ENCODE measurements around the gene AGAP1.

The AGAP1 gene

DNA sequence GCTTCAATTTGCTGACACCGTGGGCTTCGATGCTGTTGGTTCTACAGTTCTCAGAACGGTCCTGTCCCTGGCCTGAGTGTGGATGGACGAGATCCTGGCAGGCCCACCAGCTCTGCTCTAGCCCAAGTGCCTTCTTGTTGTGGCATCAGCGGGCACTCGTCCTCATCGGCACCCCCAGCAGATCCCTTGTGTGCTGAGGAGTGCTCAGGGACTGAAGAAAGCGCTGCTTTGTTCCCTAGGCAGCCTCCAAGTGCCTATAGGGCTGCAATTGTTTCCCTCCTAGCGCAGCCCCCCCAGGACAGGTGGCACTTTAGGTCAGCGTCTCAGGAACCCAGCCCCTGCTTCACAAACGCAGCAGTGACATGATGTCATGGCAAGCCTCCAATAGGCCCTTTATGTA, 217.7 kb downstream of the AGAP1 start:
- H3K4me3 ChIP-seq (ENCODE audit: low read depth, low read length): no peak overlapping the region
- TF ChIP-seq, protein P1, sequence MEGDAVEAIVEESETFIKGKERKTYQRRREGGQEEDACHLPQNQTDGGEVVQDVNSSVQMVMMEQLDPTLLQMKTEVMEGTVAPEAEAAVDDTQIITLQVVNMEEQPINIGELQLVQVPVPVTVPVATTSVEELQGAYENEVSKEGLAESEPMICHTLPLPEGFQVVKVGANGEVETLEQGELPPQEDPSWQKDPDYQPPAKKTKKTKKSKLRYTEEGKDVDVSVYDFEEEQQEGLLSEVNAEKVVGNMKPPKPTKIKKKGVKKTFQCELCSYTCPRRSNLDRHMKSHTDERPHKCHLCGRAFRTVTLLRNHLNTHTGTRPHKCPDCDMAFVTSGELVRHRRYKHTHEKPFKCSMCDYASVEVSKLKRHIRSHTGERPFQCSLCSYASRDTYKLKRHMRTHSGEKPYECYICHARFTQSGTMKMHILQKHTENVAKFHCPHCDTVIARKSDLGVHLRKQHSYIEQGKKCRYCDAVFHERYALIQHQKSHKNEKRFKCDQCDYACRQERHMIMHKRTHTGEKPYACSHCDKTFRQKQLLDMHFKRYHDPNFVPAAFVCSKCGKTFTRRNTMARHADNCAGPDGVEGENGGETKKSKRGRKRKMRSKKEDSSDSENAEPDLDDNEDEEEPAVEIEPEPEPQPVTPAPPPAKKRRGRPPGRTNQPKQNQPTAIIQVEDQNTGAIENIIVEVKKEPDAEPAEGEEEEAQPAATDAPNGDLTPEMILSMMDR (IDR thresholded peaks at IDR 0.05; ENCODE audit: low read depth, low read length, missing control alignments): no peak
- DNase-seq (ENCODE audit: low read depth): no peak

DNA sequence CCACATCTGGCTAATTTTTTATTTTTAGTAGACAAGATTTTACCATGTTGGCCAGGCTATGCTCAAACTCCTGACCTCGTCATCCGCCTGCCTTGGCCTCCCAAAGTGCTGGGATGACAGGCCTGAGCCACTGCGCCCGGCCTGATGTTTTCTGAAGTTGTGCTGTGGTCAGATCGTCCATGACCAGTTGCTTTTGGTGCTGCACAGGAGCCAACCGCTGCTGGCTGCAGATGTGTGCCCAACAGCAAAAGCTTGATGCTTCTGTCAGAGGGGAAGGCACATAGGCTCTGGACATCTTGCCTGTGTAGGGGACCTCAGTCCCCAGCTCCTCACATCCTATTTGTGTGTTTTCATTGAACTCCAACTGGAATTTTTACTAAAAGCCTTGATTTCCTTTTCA, 218.3 kb downstream of the AGAP1 start:
- no peak overlapping the region for H3K4me3 ChIP-seq (ENCODE audit: low read depth, low read length)
- TF ChIP-seq, protein P1 (IDR thresholded peaks at IDR 0.05; ENCODE audit: low read depth, low read length, missing control alignments): no peak
- DNase-seq (ENCODE audit: low read depth): no peak

DNA sequence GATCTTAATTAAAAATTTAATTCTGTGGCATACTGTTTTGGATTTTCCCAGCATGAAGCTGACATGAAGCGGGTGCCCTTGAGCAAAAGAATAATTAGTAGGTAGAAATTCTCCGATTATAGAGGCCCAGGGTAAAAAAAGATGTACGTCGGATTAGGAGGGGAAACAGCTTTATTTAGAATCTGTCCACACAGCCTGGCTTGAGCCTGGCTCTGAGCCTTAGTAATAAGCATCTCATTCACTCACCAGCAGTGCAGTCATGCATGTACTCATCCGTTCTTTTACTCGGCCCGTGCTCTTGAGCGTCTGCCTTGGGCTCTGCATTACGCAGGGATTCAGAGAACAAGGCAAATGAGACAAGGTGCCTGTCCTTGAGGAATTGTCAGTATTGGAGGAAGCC, 219.3 kb downstream of the AGAP1 start:
- no peak overlapping the region for H3K4me3 ChIP-seq (ENCODE audit: low read depth, low read length)
- TF ChIP-seq, protein P1 (IDR thresholded peaks at IDR 0.05; ENCODE audit: low read depth, low read length, missing control alignments): no peak
- no peak for DNase-seq (ENCODE audit: low read depth)

DNA sequence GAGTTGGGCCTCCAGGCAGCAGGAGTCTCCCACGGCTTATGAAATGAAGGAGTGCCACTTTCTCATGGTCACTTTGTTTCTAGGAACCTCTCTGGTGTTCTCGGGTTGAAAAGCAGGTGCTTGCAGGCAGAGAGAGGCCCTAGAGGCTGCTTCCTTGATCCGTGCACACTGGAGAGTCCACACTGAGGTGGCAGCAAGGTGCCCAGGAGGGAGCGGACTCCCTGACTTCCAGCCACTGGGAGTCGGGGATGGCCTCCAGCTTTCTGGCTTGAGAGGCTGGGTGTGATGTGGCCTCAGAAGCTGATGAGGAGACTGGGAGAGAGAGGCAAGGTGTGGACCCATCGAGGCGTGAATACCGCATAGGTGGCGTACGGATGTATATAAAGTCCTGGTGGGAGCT, 221.8 kb downstream of the AGAP1 start:
- DNase-seq (ENCODE audit: low read depth): no peak
- no peak overlapping the region for H3K4me3 ChIP-seq (ENCODE audit: low read depth, low read length)
- TF ChIP-seq, protein P1 (IDR thresholded peaks at IDR 0.05; ENCODE audit: low read depth, low read length, missing control alignments): no peak

DNA sequence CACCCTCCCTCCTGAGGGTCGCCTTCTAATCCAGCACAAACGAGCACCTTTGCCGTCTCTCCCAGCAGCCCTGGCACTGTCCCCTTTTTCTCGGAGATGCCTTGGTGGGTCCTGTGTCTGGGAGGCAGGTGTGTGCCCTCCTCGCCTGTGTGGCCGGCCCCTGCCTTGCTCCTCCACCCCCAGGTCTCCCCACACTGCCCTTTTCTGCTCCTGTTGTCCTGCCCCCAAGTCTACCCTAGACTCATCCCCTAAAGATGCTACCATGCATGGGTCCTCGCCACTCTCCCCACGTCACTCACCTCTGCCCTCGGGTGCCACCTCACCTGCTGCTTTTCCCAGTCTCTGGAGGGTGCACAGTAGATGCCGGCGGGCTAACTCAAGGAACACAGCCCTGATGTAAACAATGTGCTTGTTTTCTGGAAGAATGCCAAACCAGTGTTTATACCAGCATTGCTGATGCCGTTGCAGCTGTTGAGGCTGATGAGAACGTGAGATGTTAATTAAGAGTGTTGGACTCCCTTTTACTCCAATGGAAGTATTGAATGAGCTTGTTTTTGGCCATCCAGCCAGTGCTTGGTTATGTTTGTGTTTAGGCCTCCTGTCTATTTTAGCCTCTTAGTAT, 223.1 kb downstream of the AGAP1 start:
- TF ChIP-seq, protein P1 (IDR thresholded peaks at IDR 0.05; ENCODE audit: low read depth, low read length, missing control alignments): no peak
- DNase-seq (ENCODE audit: low read depth): no peak

DNA sequence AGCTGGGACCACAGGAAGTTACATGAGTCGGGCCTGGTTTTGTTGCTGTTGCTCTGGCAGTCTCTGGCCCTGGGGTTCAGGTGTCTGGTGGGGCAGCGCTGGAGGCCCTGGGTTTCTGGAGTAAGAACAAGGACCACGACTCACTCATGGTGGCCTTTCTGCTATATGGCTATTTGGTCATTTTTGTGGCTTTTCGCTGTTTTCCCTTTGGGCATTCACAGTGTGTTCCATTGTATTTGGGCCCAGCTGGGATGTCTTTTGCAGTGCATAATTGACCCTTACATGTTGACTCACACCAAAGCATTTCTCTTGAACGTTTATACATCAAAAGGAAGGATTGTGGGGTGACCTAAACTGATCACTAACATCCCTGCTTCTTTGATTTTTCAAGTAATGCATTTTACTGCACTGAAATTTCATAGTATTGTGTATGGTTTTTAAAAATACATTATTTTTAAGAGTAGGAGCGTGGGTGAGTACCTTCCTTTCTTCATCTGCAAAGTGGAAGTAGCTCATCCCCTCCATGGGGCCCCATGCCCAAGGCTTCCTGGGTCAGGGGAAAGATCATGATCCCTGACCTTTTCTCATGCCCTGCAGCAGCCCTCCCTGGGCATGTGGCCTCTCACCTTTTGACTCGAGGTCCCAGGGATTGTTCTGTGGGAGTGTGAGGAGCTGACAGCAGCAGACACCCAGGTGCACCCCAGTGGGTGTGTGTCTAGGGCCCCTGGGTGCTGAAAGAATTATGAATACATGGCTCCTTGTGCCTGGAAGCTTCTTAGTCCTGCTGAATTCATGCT, 225.5 kb downstream of the AGAP1 start:
- TF ChIP-seq, protein P1 (IDR thresholded peaks at IDR 0.05; ENCODE audit: low read depth, low read length, missing control alignments): no peak
- no peak for DNase-seq (ENCODE audit: low read depth)
- H3K4me3 ChIP-seq (ENCODE audit: low read depth, low read length): no peak overlapping the region

More for the DNA sequence above, 223.1 kb downstream of the AGAP1 start:
- no peak overlapping the region for H3K4me3 ChIP-seq (ENCODE audit: low read depth, low read length)

All from GM12864 (cell line).